Ureter (tissue), 1 donor: ENCODE measurements around the gene DIS3. TPM values are rescaled to one million over a fixed set of nuclear protein-coding genes. Genes with fewer than 3 reads are reported as not detected.
"Not testable (repeated sequence)": the region's sequence is repeated elsewhere in the genome, so short reads cannot be mapped to it uniquely, and the experiment has no call there.

Experiments used
- DNase-seq: peaks from one replicate; pipeline ENCODE4 v3.0.0-alpha.2; 2020; ENCODE audit warnings: low spot score
- total RNA-seq: library from RNA; stranded (reverse); gene quantifications from one replicate; pipeline ENCODE4 v1.2.4, GENCODE V29; 2023
- donor health status: DM: yes; HTN: yes; CAD: no.

The DIS3 gene
- 36.8 TPM for total RNA-seq

DNA sequence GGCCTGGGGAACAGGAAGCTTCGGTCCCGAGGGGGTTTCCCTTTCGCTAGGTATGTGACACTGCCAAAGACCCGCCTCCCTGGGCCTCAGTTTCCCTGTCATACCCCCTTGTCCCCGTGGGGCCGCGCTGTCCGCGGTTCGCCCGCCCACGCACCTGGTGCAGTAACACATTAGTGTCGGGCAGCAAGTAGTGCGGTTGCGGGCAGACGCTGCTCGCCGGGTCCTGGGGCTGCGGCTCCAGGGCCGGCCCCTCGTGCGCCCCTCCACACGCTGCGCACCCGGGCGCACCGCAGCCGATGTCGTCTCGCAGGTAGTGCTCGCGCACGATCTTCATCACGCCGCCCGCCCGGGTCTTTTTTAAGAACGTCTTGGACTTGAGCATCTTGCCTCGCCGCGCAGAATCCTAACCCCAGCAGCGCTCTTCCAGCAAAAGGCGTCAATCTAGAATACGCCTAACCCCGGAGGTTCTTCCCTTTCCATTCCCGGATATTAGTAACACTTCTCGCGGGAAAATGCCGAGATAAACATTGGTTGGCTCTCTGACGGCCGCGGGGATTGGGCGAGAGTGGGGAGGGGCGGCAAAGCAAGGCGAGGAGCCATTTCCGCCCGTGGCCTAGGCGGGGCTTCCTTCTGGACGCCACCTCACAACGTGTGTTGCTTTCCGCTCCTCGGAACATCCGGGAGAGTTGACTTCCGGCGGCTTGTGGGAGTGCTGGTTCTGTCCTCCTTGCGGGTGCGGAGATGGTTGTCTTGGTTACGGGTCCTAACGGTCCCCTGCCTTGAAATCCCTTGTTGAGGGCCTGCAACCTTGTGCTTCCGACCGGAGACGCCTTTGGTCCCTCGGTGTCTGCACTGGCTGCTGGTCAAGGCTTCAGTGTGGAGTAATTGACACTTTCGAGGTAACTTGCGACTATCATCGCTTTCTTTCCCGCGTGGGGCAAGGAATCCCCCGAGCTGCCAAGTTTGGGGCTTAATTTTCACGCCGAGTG is at the start of gene DIS3, which contains the start of gene PIBF1:
Gene DIS3, minus strand, starts transcription at position 450 of the 989 bp plus-strand sequence. Its CDS starts 68 bp downstream, at position 382.
Gene PIBF1, plus strand, starts transcription at position 683 of the 989 bp plus-strand sequence. CDS start 1,337 bp downstream, outside the sequence.
- DNase-seq = peak; percentile 98

GRCh38 chr13:72823724-72824123 is 42.0 kb upstream of the DIS3 start:
- DNase-seq = no peak

DNA sequence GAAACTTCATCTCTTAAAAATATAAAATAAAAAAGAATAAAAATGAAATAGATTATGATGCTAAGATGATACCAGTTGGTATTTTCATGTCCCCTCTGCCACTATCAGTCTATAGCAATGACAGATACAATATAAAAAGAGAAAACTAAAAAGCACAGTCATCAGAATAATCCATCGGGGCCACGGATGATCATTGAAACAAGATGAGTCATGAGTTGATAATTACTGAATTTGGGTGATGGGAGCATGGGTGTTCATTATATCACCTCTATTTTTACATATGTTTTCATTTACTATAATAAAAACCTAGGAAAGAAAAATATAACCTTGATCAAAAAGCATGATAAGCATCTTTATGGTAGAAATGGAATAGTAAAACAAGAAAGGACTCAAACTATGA is 41.4 kb upstream of the DIS3 start:
- DNase-seq = no peak

- DNase-seq = no peak
Observed at GRCh38 chr13:72820898-72821279, 39.2 kb upstream of the DIS3 start.

- no peak for DNase-seq
Observed at GRCh38 chr13:72820156-72820897, 38.6 kb upstream of the DIS3 start.

- no peak for DNase-seq
Observed at GRCh38 chr13:72808917-72809500, 27.3 kb upstream of the DIS3 start.

DNA sequence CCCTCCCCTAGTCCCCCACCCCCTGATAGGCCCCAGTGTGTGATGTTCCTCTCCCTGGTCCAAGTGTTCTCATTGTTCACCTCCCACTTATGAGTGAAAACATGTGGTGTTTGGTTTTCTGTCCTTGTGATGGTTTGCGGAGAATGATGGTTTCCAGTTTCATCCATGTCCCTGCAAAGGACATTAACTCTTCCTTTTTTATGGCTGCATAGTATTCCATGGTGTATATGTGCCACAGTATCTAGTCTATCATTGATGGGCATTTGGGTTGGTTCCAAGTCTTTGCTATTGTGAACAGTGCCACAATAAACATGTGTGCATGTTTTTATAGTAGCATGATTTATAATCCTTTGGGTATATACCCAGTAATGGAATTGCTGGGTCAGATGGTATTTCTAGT is 24.8 kb upstream of the DIS3 start:
- DNase-seq = not testable (repeated sequence)

GRCh38 chr13:72805676-72806346 is 24.1 kb upstream of the DIS3 start:
- no peak for DNase-seq

- DNase-seq = no peak
Observed at GRCh38 chr13:72804301-72804700, 22.6 kb upstream of the DIS3 start.

DNA sequence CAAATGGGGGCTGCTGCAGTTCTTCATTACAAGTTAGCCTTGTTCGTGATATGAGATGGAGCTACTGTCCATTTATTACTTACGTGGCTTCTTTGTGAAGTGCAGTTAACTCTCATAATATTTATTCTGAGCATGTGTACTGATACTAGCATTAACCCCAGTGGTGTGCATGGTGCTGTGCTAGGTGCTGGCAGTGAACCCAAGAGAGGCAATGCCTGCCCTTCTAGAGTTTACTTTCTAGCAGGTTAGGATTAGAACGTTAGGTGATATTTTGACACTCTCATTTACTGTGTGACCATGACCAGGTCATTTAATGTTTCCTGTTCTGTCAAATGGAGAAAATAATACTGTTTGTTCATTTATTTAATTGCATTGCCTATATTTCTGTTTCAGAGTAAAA is 17.1 kb upstream of the DIS3 start:
- DNase-seq = no peak

- DNase-seq = no peak
Observed at GRCh38 chr13:72792640-72793039, 10.9 kb upstream of the DIS3 start.

DNA sequence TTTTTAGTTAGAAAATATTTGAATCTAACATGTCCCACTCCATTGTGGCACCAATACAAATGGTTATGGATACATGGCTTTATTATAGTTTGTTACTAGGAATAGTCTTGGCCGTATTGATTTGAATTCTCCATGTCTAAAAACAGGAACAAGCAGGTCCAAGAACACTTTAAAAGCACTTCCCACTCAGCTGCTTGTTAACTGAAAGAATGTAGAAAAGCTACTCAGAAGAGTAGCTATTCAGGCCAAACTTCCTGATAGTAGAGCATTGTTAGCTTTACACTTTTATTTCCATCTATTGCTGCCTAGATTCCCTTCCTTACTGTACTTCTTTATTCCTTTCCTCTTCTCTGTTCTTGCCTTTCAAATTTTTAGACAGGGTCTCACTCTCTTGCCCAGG is 7.1 kb upstream of the DIS3 start:
- DNase-seq = no peak

DNA sequence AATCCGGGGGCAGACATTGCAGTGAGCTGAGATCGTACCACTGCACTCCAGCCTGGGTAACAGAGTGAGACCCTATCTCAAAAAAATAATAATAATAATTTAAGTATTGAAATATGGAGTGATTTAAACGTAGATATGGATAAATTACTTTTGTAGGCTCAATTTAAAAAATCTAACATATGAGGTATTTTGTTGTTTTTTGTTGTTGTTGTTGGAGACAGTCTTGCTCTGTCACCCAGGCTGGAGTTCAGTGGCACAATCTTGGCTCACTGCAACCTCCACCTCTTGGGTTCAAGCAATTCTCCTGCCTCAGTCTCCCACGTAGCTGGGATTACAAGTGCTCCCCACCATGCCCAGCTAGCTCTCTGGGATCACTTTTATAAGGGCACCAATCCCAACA is 3.0 kb upstream of the DIS3 start:
- not testable (repeated sequence) for DNase-seq

- no peak for DNase-seq
Observed at GRCh38 chr13:72782717-72783116, 1.0 kb upstream of the DIS3 start.

- no peak for DNase-seq
Observed at GRCh38 chr13:72774019-72774418, 7.7 kb downstream of the DIS3 start.

DNA sequence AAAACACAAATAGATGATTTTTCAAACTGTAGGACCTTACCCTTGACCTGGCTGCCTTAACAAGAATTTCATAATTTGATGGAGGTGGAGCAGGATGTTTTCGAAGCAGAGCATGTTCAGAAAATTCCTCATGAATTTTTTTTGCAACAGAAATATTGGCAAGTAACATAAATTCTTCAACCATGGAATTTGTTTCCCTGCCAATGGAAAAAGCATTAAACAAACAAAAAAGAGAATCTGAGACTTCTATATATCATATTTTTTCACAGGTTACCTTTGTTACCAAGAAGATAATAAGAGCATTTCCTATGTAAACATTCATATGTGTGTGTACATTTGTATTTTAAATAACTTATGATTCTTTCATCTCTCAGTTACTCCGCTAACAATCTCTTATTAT is 18.3 kb downstream of the DIS3 start:
- DNase-seq = no peak

DNA sequence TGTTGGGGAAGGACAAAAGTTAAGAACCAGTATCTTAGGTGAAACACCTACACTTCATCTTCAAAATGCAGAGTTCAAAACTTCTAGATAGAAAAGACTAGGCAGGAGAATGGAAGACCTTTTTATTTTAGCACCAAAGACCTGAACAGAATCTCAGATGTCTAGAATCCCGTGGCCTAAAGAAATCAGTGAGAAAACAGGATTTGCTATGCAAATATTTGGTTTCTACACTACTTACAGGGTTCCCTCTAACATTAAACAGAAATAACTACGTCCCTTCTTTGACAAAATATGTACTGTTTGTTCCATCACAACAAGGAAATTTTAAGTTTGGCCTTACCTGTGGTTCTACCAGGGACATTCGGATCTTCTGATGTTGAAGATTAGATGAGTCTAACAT is 21.5 kb downstream of the DIS3 start:
- DNase-seq = no peak

- DNase-seq = no peak
Observed at GRCh38 chr13:72757792-72758535, 23.7 kb downstream of the DIS3 start.

DNA sequence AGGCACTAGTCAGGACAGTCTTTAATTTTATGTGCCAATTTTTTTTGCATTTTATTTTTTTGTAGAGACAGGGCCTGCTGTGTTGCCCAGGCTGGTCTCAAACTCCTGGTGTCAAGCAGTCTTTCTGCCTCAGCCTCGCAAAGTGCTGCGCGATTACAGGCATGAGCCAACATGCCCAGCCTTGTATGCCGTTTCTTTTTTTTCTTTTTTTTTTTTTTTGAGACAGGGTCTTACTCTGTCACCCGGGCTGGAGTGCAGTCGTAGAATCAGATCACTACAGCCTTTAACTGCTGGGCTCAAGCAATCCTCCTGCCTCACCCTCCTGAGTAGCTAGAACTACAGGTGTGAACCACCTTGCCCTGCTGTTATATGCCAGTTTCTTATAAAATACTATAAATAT is 27.6 kb downstream of the DIS3 start:
- no peak for DNase-seq

DNA sequence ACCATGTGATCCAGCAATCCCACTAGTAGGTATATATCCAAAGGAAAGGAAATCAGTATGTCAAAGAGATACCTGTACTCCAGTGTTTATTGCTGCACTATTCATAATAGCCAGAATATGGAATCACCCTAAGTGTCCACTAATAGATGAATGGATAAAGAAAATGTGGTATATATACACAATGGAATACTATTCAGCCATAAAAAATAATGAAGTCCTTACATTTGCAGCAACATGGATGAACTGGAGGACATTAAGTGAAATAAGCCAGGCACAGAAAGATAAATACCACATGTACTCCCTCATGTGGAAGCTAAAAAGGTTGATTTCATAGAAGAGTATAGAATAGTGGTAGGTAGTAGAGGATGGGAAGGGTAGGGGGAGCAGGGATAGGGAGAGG is 30.5 kb downstream of the DIS3 start:
- DNase-seq = no peak

DNA sequence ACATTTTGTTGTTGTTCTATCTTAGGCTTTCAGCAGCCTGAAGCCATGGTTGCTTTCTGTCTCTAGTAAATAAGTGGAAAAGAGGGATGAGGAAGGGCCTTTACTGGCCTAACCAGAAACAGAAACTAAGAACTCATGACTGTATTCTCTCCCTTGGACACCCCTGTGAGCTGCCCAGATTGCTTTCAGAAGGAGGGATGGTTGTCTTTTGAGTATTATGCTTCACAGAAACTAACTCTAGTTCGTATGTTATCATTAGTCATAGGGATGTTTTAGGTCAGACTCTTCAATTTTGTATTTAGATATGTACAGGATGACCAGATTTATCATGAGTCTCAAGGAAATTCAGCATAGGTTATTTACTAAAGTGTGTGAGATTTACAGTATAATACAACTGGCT is 36.4 kb downstream of the DIS3 start:
- no peak for DNase-seq
